Left ventricle myocardium inferior (tissue), 1 donor: ENCODE results near the gene POR. TPM values are rescaled to one million over a fixed set of nuclear protein-coding genes. Genes with fewer than 3 reads are reported as not detected.
"Not testable (repeated sequence)": the region's sequence is repeated elsewhere in the genome, so short reads cannot be mapped to it uniquely, and the experiment has no call there.

ENCODE experiments used
- DNase-seq: peaks from one replicate; pipeline ENCODE4 v3.0.0-alpha.2; 2020
- H3K27ac ChIP-seq: fragments of 200-600 bp; replicated peaks from 2 replicates; pipeline ENCODE4 v1.8.0; 2021
- H3K27me3 ChIP-seq: fragments of 200-600 bp; 2 replicates; pipeline ENCODE4 v1.8.0; 2021; ENCODE audit warnings: low read depth
- H3K36me3 ChIP-seq: fragments of 200-600 bp; 2 replicates; pipeline ENCODE4 v1.8.0; 2021
- H3K4me1 ChIP-seq: fragments of 200-600 bp; 2 replicates; pipeline ENCODE4 v1.8.0; 2021
- H3K4me3 ChIP-seq: fragments of 200-600 bp; 2 replicates; pipeline ENCODE4 v1.8.0; 2021; ENCODE audit warnings: mild to moderate bottlenecking, moderate library complexity
- H3K9me3 ChIP-seq: fragments of 200-600 bp; replicated peaks from 2 replicates; pipeline ENCODE4 v1.8.0; 2021
- CTCF ChIP-seq: fragments of 200-600 bp; IDR thresholded peaks from 2 replicates; pipeline ENCODE4 v1.8.0; 2021; ENCODE audit warnings: antibody characterized with exemption, mild to moderate bottlenecking, borderline replicate concordance
- intact Hi-C: fragments of 100-400 bp; cut with micrococcal nuclease; formaldehyde crosslinking; loops from one replicate; pipeline ENCODE4 v1.11.0; 2022
- total RNA-seq: library from RNA; stranded (reverse); fragmentation: NEBNext Ultra II Directional; extraction: Animal tissue kit (Norgen Biotek cat#: 25700); gene quantifications from one replicate; pipeline ENCODE4 v1.2.1, GENCODE V29; 2021
- donor health status: DM: no; HTN: yes; CAD: no; lungs with severe emphysema.

Gene POR
- total RNA-seq, 1 donor from 2014 or later, result 72.9 TPM

GRCh38 chr7:75880242-75880641, 34.7 kb upstream of the POR start:
- TF ChIP-seq CTCF, result no peak
- Histone ChIP-seq H3K4me1 (peaks cover 30% of the 10 kb centered on the region), H3K27ac (peak overlapping the region; percentile 86), H3K9me3 (no peaks in the 10 kb centered on the region), H3K4me3 (peak overlapping the region; percentile 95), H3K36me3 (peaks cover 48% of the 10 kb centered on the region), H3K27me3 (no peaks in the 10 kb centered on the region)
- intact Hi-C loops, result no loop called here
- no peak for DNase-seq

GRCh38 chr7:75881436-75882095, 33.4 kb upstream of the POR start:
- peaks cover 61% of the 10 kb centered on the region for H3K36me3 ChIP-seq
- peaks cover 30% of the 10 kb centered on the region for H3K4me1 ChIP-seq
- no peaks in the 10 kb centered on the region for H3K9me3 ChIP-seq
- no peak overlapping the region for H3K27ac ChIP-seq
- no peak overlapping the region for H3K4me3 ChIP-seq
- DNase-seq, result no peak
- no peak for TF ChIP-seq CTCF
- intact Hi-C loops, result no loop called here
- H3K27me3 ChIP-seq, result no peaks in the 10 kb centered on the region

GRCh38 chr7:75883265-75883824, 31.6 kb upstream of the POR start:
- H3K9me3 ChIP-seq, H3K4me3 ChIP-seq, H3K27me3 ChIP-seq, intact Hi-C loops, DNase-seq, H3K27ac ChIP-seq: not testable (repeated sequence)
- H3K36me3 ChIP-seq, result peaks cover 72% of the 10 kb centered on the region
- peaks cover 27% of the 10 kb centered on the region for H3K4me1 ChIP-seq

- Histone ChIP-seq H3K36me3 (peaks cover 75% of the 10 kb centered on the region), H3K27me3 (no peaks in the 10 kb centered on the region), H3K4me1 (peaks cover 28% of the 10 kb centered on the region), H3K27ac (no peak overlapping the region), H3K9me3 (no peaks in the 10 kb centered on the region), H3K4me3 (no peak overlapping the region)
- no peak for TF ChIP-seq CTCF
- no peak for DNase-seq
- intact Hi-C loops, result no loop called here
Observed at GRCh38 chr7:75884476-75884875, 30.5 kb upstream of the POR start.

GRCh38 chr7:75885036-75885435, 29.9 kb upstream of the POR start:
- no peak for TF ChIP-seq CTCF
- Histone ChIP-seq H3K4me1 (peaks cover 22% of the 10 kb centered on the region), H3K36me3 (peaks cover 75% of the 10 kb centered on the region), H3K4me3 (no peak overlapping the region), H3K27ac (no peak overlapping the region), H3K27me3 (no peaks in the 10 kb centered on the region), H3K9me3 (no peaks in the 10 kb centered on the region)
- intact Hi-C loops, result no loop called here
- DNase-seq, result no peak

GRCh38 chr7:75887669-75888369, 27.1 kb upstream of the POR start:
- peaks cover 51% of the 10 kb centered on the region for H3K36me3 ChIP-seq
- intact Hi-C loops, result no loop called here
- no peak for DNase-seq
- H3K9me3 ChIP-seq, result no peaks in the 10 kb centered on the region
- TF ChIP-seq CTCF, result no peak
- peak overlapping the region; percentile 59 for H3K27ac ChIP-seq
- no peaks in the 10 kb centered on the region for H3K27me3 ChIP-seq
- H3K4me3 ChIP-seq, result no peak overlapping the region
- H3K4me1 ChIP-seq, result peaks cover 20% of the 10 kb centered on the region
